Measurements from ENCODE around the gene DHX40. TPM values are rescaled to one million over a fixed set of nuclear protein-coding genes. Genes with fewer than 3 reads are reported as not detected.

The DHX40 gene
- polyA plus RNA-seq, 2 donors = 6.6 to 11.7 TPM

- no peak overlapping the region for H3K27ac ChIP-seq (ENCODE audit: low read depth in 2 of 2, low read length in 1 of 2)
- 57 to 66% methylated on average over 3 of the region's 3 CpGs for WGBS, 2 donors
- no peak overlapping the region for H3K4me3 ChIP-seq (ENCODE audit: low read depth in 1 of 2, low read length in 2 of 2)
- no peaks in the 10 kb centered on the region for H3K4me1 ChIP-seq (ENCODE audit: control insufficient read depth in 2 of 2, insufficient read depth in 2 of 2, low read length in 1 of 2)
- H3K36me3 ChIP-seq (ENCODE audit: control insufficient read depth in 2 of 2, insufficient read depth in 2 of 2, low read length in 1 of 2) = peaks cover 0 to 2% of the 10 kb centered on the region in 2 donors
- H3K27me3 ChIP-seq (ENCODE audit: control insufficient read depth in 1 of 2, insufficient read depth in 2 of 2, low read length in 2 of 2) = no peaks in the 10 kb centered on the region
- H3K9me3 ChIP-seq (ENCODE audit: control insufficient read depth in 2 of 2, insufficient read depth in 1 of 2, low read depth in 1 of 2, low read length in 1 of 2) = no peaks in the 10 kb centered on the region
Observed at GRCh38 chr17:59634632-59635541, 69.5 kb downstream of the DHX40 start.

DNA sequence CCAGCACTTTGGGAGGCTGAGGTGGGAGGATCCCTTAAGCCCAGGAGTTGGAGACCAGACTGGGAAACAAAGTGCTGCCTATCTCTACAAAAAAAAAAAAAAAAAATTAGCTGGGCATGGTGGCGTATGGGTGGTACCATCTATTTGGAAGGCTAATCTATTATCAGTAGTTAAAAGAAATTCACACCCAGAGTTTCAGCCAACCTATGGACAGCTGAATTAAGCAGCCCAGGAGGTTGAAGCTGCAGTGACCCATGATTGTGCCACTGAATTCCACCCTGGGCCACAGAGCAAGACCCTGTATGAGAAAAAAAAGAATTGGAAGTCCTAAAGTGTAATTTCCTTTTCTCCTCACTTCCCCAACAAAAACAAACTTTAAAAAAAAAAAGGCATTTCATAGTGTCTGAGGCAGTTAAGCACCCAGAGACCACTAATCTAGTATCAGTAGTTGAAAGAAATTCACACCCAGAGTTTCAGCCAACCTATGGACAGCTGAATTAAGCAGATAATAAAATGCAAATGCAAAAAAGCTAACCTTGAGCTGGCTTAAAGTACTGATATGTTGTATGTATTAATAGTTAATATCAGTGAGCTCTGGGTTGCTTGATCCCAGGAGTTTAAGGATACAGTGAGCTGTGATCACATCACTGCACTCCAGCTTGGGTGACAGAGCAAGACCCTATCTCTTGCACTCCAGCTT is 72.4 kb downstream of the DHX40 start:
- Histone ChIP-seq H3K4me1 (ENCODE audit: control insufficient read depth in 2 of 2, insufficient read depth in 2 of 2, low read length in 1 of 2) (no peaks in the 10 kb centered on the region), H3K4me3 (ENCODE audit: low read depth in 1 of 2, low read length in 2 of 2) (no peak overlapping the region), H3K36me3 (ENCODE audit: control insufficient read depth in 2 of 2, insufficient read depth in 2 of 2, low read length in 1 of 2) (peaks cover 0 to 2% of the 10 kb centered on the region in 2 donors), H3K9me3 (ENCODE audit: control insufficient read depth in 2 of 2, insufficient read depth in 1 of 2, low read depth in 1 of 2, low read length in 1 of 2) (no peaks in the 10 kb centered on the region), H3K27me3 (ENCODE audit: control insufficient read depth in 1 of 2, insufficient read depth in 2 of 2, low read length in 2 of 2) (no peaks in the 10 kb centered on the region), H3K27ac (ENCODE audit: low read depth in 2 of 2, low read length in 1 of 2) (no peak overlapping the region)
- WGBS, 2 donors = 88 to 93% methylated on average over 1 of the region's 1 CpG

- Histone ChIP-seq H3K9me3 (ENCODE audit: control insufficient read depth in 2 of 2, insufficient read depth in 1 of 2, low read depth in 1 of 2, low read length in 1 of 2) (no peaks in the 10 kb centered on the region), H3K27ac (ENCODE audit: low read depth in 2 of 2, low read length in 1 of 2) (no peak overlapping the region), H3K36me3 (ENCODE audit: control insufficient read depth in 2 of 2, insufficient read depth in 2 of 2, low read length in 1 of 2) (peaks cover 0 to 2% of the 10 kb centered on the region in 2 donors), H3K4me3 (ENCODE audit: low read depth in 1 of 2, low read length in 2 of 2) (no peak overlapping the region), H3K4me1 (ENCODE audit: control insufficient read depth in 2 of 2, insufficient read depth in 2 of 2, low read length in 1 of 2) (no peaks in the 10 kb centered on the region), H3K27me3 (ENCODE audit: control insufficient read depth in 1 of 2, insufficient read depth in 2 of 2, low read length in 2 of 2) (no peaks in the 10 kb centered on the region)
- WGBS, 2 donors = 71 to 84% methylated on average over 10 of the region's 10 CpGs
Observed at GRCh38 chr17:59638553-59638952, 73.1 kb downstream of the DHX40 start.

DNA sequence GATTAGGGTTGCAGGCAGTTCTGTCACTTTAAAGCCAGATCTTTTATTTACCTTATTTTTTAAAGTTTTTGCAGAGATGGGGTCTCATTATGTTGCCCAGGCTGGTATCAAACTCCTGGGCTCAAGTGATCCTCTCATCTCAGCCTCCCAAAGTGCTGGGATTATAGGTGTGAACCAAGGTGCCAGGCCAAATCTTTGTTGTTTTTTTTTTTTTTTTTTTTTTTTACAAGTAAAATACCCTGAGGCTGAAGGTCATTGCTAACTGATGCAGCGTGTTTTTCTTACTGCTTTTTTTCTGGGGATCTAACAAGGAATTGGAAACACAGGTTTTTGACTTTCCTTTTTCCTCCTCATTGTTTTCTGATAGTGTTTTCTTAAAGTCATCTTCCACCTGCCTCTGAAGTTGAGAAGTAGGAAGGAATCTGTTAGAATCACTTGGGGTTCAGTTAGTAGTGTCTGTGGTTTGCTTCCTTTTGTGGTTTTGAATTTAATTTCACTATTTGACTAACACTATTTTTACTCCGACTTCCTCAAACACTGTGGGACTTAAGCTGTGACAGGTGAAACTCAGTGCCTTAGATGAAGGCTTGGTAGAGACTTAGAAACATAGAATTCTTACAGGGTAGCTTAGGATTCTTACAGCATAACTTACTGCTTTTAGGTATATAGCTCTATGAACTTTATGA is 76.5 kb downstream of the DHX40 start:
- H3K4me3 ChIP-seq (ENCODE audit: low read depth in 1 of 2, low read length in 2 of 2) = no peak overlapping the region
- peaks cover 0 to 2% of the 10 kb centered on the region in 2 donors for H3K36me3 ChIP-seq (ENCODE audit: control insufficient read depth in 2 of 2, insufficient read depth in 2 of 2, low read length in 1 of 2)
- no peaks in the 10 kb centered on the region for H3K9me3 ChIP-seq (ENCODE audit: control insufficient read depth in 2 of 2, insufficient read depth in 1 of 2, low read depth in 1 of 2, low read length in 1 of 2)
- 23 to 40% methylated on average over 2 of the region's 2 CpGs for WGBS, 2 donors
- no peaks in the 10 kb centered on the region for H3K27me3 ChIP-seq (ENCODE audit: control insufficient read depth in 1 of 2, insufficient read depth in 2 of 2, low read length in 2 of 2)
- H3K27ac ChIP-seq (ENCODE audit: low read depth in 2 of 2, low read length in 1 of 2) = no peak overlapping the region
- no peaks in the 10 kb centered on the region for H3K4me1 ChIP-seq (ENCODE audit: control insufficient read depth in 2 of 2, insufficient read depth in 2 of 2, low read length in 1 of 2)

GRCh38 chr17:59642565-59642964 is 77.2 kb downstream of the DHX40 start:
- no peaks in the 10 kb centered on the region for H3K9me3 ChIP-seq (ENCODE audit: control insufficient read depth in 2 of 2, insufficient read depth in 1 of 2, low read depth in 1 of 2, low read length in 1 of 2)
- H3K27ac ChIP-seq (ENCODE audit: low read depth in 2 of 2, low read length in 1 of 2) = no peak overlapping the region
- H3K4me3 ChIP-seq (ENCODE audit: low read depth in 1 of 2, low read length in 2 of 2) = no peak overlapping the region
- no peaks in the 10 kb centered on the region for H3K27me3 ChIP-seq (ENCODE audit: control insufficient read depth in 1 of 2, insufficient read depth in 2 of 2, low read length in 2 of 2)
- no peaks in the 10 kb centered on the region for H3K4me1 ChIP-seq (ENCODE audit: control insufficient read depth in 2 of 2, insufficient read depth in 2 of 2, low read length in 1 of 2)
- 45 to 68% methylated on average over 1 of the region's 1 CpG for WGBS, 2 donors
- H3K36me3 ChIP-seq (ENCODE audit: control insufficient read depth in 2 of 2, insufficient read depth in 2 of 2, low read length in 1 of 2) = peaks cover 0 to 2% of the 10 kb centered on the region in 2 donors

GRCh38 chr17:59643159-59644140 is 78.0 kb downstream of the DHX40 start:
- 80 to 85% methylated on average over 5 of the region's 5 CpGs for WGBS, 2 donors

GRCh38 chr17:59647288-59647687 is 81.9 kb downstream of the DHX40 start:
- H3K4me1 ChIP-seq (ENCODE audit: control insufficient read depth in 2 of 2, insufficient read depth in 2 of 2, low read length in 1 of 2) = no peaks in the 10 kb centered on the region
- no peaks in the 10 kb centered on the region for H3K27me3 ChIP-seq (ENCODE audit: control insufficient read depth in 1 of 2, insufficient read depth in 2 of 2, low read length in 2 of 2)
- peaks cover 0 to 2% of the 10 kb centered on the region in 2 donors for H3K36me3 ChIP-seq (ENCODE audit: control insufficient read depth in 2 of 2, insufficient read depth in 2 of 2, low read length in 1 of 2)
- no peaks in the 10 kb centered on the region for H3K9me3 ChIP-seq (ENCODE audit: control insufficient read depth in 2 of 2, insufficient read depth in 1 of 2, low read depth in 1 of 2, low read length in 1 of 2)
- no peak overlapping the region for H3K27ac ChIP-seq (ENCODE audit: low read depth in 2 of 2, low read length in 1 of 2)
- H3K4me3 ChIP-seq (ENCODE audit: low read depth in 1 of 2, low read length in 2 of 2) = no peak overlapping the region
- 94% methylated on average over 6 of the region's 6 CpGs for WGBS, 2 donors

More at GRCh38 chr17:59643159-59644140, 78.0 kb downstream of the DHX40 start:
- no peak overlapping the region for H3K27ac ChIP-seq (ENCODE audit: low read depth in 2 of 2, low read length in 1 of 2)
- no peaks in the 10 kb centered on the region for H3K4me1 ChIP-seq (ENCODE audit: control insufficient read depth in 2 of 2, insufficient read depth in 2 of 2, low read length in 1 of 2)
- H3K36me3 ChIP-seq (ENCODE audit: control insufficient read depth in 2 of 2, insufficient read depth in 2 of 2, low read length in 1 of 2) = peaks cover 0 to 2% of the 10 kb centered on the region in 2 donors
- H3K9me3 ChIP-seq (ENCODE audit: control insufficient read depth in 2 of 2, insufficient read depth in 1 of 2, low read depth in 1 of 2, low read length in 1 of 2) = no peaks in the 10 kb centered on the region
- no peak overlapping the region for H3K4me3 ChIP-seq (ENCODE audit: low read depth in 1 of 2, low read length in 2 of 2)
- H3K27me3 ChIP-seq (ENCODE audit: control insufficient read depth in 1 of 2, insufficient read depth in 2 of 2, low read length in 2 of 2) = no peaks in the 10 kb centered on the region

- peaks cover 0 to 2% of the 10 kb centered on the region in 2 donors for H3K36me3 ChIP-seq (ENCODE audit: control insufficient read depth in 2 of 2, insufficient read depth in 2 of 2, low read length in 1 of 2)
- H3K4me1 ChIP-seq (ENCODE audit: control insufficient read depth in 2 of 2, insufficient read depth in 2 of 2, low read length in 1 of 2) = no peaks in the 10 kb centered on the region
- no peak overlapping the region for H3K4me3 ChIP-seq (ENCODE audit: low read depth in 1 of 2, low read length in 2 of 2)
- no peaks in the 10 kb centered on the region for H3K9me3 ChIP-seq (ENCODE audit: control insufficient read depth in 2 of 2, insufficient read depth in 1 of 2, low read depth in 1 of 2, low read length in 1 of 2)
- no peak overlapping the region for H3K27ac ChIP-seq (ENCODE audit: low read depth in 2 of 2, low read length in 1 of 2)
- H3K27me3 ChIP-seq (ENCODE audit: control insufficient read depth in 1 of 2, insufficient read depth in 2 of 2, low read length in 2 of 2) = no peaks in the 10 kb centered on the region
Observed at GRCh38 chr17:59649886-59650285, 84.5 kb downstream of the DHX40 start.

Data from esophagus (tissue), 2 donors.